ENCODE measurements around the gene ANAPC16. TPM values are rescaled to one million over a fixed set of nuclear protein-coding genes. Genes with fewer than 3 reads are reported as not detected.
"Not testable (repeated sequence)": the region's sequence is repeated elsewhere in the genome, so short reads cannot be mapped to it uniquely, and the experiment has no call there.

Gene ANAPC16
- total RNA-seq, 4 donors from 2014 or later = 57.0 to 83.2 (median 69.3) TPM

DNA sequence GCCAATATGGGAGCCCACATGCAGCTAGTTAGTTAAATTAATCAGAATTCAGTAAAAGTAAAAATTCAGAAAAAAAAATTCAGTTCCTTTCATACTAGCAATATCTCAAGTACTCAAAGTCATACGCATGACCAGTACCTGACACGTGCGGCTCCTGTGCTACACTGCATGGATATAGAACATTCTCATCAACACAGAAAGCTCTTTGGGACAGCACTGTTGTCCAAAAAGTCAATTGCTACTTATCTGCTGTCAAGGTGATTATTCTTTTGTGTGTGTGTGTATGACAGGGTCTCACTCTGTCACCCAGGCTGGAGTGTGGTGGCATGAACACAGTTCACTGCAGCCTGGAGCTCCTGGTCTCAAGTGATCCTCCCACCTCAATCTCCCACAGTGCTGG is 14.9 kb upstream of the ANAPC16 start:
- Histone ChIP-seq H3K4me1 (no peaks in the 10 kb centered on the region), H3K9me3 (no peaks in the 10 kb centered on the region), H3K27ac (no peak overlapping the region), H3K27me3 (no peaks in the 10 kb centered on the region), H3K4me3 (no peak overlapping the region), H3K36me3 (peaks cover 50% of the 10 kb centered on the region)
- 97% methylated on average over 3 of the region's 3 CpGs for WGBS
- no peak for DNase-seq (ENCODE audit: low spot score in 2 of 2)
- TF ChIP-seq POLR2A (IDR thresholded peaks at IDR 0.05) (no peak), POLR2AphosphoS5 (IDR thresholded peaks at IDR 0.05) (no peak), EP300 (IDR thresholded peaks at IDR 0.05) (no peak)
- TF ChIP-seq, protein P1, sequence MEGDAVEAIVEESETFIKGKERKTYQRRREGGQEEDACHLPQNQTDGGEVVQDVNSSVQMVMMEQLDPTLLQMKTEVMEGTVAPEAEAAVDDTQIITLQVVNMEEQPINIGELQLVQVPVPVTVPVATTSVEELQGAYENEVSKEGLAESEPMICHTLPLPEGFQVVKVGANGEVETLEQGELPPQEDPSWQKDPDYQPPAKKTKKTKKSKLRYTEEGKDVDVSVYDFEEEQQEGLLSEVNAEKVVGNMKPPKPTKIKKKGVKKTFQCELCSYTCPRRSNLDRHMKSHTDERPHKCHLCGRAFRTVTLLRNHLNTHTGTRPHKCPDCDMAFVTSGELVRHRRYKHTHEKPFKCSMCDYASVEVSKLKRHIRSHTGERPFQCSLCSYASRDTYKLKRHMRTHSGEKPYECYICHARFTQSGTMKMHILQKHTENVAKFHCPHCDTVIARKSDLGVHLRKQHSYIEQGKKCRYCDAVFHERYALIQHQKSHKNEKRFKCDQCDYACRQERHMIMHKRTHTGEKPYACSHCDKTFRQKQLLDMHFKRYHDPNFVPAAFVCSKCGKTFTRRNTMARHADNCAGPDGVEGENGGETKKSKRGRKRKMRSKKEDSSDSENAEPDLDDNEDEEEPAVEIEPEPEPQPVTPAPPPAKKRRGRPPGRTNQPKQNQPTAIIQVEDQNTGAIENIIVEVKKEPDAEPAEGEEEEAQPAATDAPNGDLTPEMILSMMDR (IDR thresholded peaks at IDR 0.05) = no peak

DNA sequence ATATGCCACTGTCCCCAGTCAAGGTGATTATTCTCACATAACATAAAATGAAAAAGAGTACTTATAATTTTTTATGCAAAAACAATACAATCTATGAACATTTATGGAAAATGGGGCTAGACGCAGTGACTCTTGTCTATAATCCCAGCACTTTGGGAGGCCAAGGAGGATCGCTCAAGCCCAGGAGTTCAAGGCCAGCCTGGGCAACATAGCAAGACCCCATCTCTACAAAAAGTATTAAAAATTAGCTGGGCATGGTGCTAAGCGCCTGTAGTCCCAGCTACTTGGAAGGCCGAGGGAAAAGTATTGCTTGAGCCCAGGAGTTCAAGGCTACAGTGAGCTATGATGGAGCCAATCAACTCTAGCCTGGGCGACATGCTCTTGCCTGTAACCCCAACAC is 14.5 kb upstream of the ANAPC16 start:
- DNase-seq (ENCODE audit: low spot score in 2 of 2) = no peak
- TF ChIP-seq, protein P1 (IDR thresholded peaks at IDR 0.05) = no peak
- no peak for TF ChIP-seq EP300 (IDR thresholded peaks at IDR 0.05)
- no peak for TF ChIP-seq POLR2A (IDR thresholded peaks at IDR 0.05)
- TF ChIP-seq POLR2AphosphoS5 (IDR thresholded peaks at IDR 0.05) = no peak
- Histone ChIP-seq H3K4me1 (no peaks in the 10 kb centered on the region), H3K9me3 (no peaks in the 10 kb centered on the region), H3K36me3 (peaks cover 49% of the 10 kb centered on the region), H3K4me3 (no peak overlapping the region), H3K27ac (no peak overlapping the region), H3K27me3 (no peaks in the 10 kb centered on the region)
- WGBS = 71% methylated on average over 5 of the region's 5 CpGs

DNA sequence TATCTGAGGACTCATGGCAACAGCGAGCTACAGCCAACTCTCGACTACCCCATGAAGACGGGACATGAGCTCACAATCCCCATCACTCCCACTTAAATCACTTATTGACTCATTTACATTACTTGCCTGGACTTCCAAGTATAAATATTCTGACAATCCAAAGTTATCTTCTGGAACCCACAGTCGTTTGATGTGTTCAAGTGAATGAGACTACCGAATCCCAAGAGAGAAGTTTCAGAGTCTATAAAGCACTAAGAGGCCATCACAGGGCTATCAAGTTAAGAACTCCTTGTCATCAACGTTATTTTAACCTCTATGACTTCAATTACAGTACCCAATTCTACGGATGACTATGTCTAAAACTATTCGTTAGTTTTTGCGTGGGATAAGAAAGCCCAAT is 11.5 kb upstream of the ANAPC16 start:
- H3K36me3 ChIP-seq = peaks cover 75% of the 10 kb centered on the region
- no peak for DNase-seq (ENCODE audit: low spot score in 2 of 2)
- no peaks in the 10 kb centered on the region for H3K27me3 ChIP-seq
- TF ChIP-seq POLR2AphosphoS5 (IDR thresholded peaks at IDR 0.05) = no peak
- TF ChIP-seq EP300 (IDR thresholded peaks at IDR 0.05) = no peak
- TF ChIP-seq, protein P1 (IDR thresholded peaks at IDR 0.05) = no peak
- no peak for TF ChIP-seq POLR2A (IDR thresholded peaks at IDR 0.05)
- H3K27ac ChIP-seq = no peak overlapping the region
- WGBS = 85% methylated on average over 9 of the region's 9 CpGs
- H3K4me3 ChIP-seq = no peak overlapping the region
- H3K9me3 ChIP-seq = no peaks in the 10 kb centered on the region
- no peaks in the 10 kb centered on the region for H3K4me1 ChIP-seq

DNA sequence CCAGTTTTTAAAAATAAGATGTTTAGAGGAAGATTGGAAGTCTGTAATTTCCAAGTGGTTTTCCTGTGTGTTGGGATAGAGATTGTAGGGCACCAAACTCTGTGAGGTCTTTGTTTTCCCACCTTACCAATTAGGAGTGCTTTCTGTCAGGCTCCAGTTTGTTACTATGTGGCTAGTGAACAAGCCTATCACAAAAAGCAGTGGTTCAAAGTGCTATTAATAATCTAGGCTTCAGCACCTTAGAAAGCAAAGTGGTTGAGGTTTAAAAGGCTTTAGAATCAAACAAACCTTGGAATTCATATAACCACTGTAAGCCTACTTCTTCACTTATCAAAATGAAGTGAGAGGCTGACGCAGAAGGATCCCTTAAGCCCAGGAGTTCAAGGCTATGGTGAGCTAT is 11.1 kb upstream of the ANAPC16 start:
- no peak for TF ChIP-seq POLR2A (IDR thresholded peaks at IDR 0.05)
- TF ChIP-seq, protein P1 (IDR thresholded peaks at IDR 0.05) = no peak
- no peak for TF ChIP-seq POLR2AphosphoS5 (IDR thresholded peaks at IDR 0.05)
- no peak for TF ChIP-seq EP300 (IDR thresholded peaks at IDR 0.05)
- 100% methylated on average over 1 of the region's 1 CpG for WGBS
- H3K27ac ChIP-seq = no peak overlapping the region

DNA sequence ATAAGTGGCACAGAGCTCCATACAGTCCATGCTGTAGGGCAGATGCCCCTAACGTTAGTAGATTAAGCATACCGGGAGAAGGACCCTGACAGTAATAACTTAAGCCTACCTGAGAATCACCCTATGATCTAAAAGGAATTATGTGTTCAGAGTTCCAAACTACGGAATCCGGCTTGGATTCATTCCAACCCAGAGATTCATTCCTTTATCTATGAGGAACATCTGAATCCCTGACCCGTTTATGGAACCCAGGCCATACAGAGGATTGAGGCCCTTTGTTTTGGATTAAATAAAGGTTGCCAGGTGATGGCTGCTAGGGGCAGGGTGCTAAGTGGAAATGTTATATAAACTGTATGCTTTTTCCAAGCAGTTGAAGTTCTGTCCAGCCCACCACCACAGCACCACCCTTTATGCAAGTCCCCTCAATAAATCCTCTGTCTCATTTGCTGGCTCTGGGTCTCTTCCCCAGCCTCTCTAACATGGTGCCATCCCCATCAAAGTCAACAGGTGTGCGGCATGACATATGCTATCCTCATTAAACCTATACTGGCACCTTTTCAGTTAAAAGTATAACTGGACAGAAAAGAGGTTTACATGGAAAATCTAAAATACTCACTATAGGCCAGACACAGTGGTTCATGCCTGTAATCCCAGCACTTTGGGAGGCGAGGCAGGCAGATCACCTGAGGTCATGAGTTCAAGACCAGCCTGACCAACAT is 9.1 kb upstream of the ANAPC16 start:
- H3K9me3 ChIP-seq = no peaks in the 10 kb centered on the region
- 87% methylated on average over 7 of the region's 7 CpGs for WGBS
- DNase-seq (ENCODE audit: low spot score in 2 of 2) = no peak
- TF ChIP-seq EP300 (IDR thresholded peaks at IDR 0.05) = no peak
- TF ChIP-seq POLR2AphosphoS5 (IDR thresholded peaks at IDR 0.05) = no peak
- no peak for TF ChIP-seq POLR2A (IDR thresholded peaks at IDR 0.05)
- TF ChIP-seq, protein P1 (IDR thresholded peaks at IDR 0.05) = no peak
- H3K27ac ChIP-seq = no peak overlapping the region
- no peak overlapping the region for H3K4me3 ChIP-seq
- no peaks in the 10 kb centered on the region for H3K27me3 ChIP-seq
- H3K4me1 ChIP-seq = no peaks in the 10 kb centered on the region
- peaks cover 87% of the 10 kb centered on the region for H3K36me3 ChIP-seq

More for the DNA sequence above, 11.1 kb upstream of the ANAPC16 start:
- Histone ChIP-seq H3K4me3 (no peak overlapping the region), H3K9me3 (no peaks in the 10 kb centered on the region), H3K27me3 (no peaks in the 10 kb centered on the region), H3K36me3 (peaks cover 79% of the 10 kb centered on the region), H3K4me1 (no peaks in the 10 kb centered on the region)
- no peak for DNase-seq (ENCODE audit: low spot score in 2 of 2)

DNA sequence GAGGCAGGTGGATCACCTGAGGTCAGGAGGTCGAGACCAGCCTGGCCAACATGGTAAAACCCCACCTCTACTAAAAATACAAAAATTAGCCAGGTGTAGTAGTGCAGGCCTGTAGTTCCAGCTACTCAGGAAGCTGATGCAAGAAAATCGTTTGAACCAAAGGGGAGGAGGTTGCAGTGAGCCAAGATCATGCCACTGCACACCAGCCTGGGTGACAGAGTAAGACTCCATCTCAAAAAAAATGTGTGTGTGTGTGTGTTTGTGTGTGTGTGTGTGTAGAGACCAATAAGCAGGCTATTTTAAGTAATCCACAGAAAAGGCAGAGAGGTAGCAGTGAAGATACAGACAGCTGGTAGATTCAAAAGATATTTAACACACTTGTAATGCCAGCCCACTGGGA is 7.3 kb upstream of the ANAPC16 start:
- peaks cover 77% of the 10 kb centered on the region for H3K36me3 ChIP-seq
- WGBS = 47% methylated on average over 2 of the region's 2 CpGs

DNA sequence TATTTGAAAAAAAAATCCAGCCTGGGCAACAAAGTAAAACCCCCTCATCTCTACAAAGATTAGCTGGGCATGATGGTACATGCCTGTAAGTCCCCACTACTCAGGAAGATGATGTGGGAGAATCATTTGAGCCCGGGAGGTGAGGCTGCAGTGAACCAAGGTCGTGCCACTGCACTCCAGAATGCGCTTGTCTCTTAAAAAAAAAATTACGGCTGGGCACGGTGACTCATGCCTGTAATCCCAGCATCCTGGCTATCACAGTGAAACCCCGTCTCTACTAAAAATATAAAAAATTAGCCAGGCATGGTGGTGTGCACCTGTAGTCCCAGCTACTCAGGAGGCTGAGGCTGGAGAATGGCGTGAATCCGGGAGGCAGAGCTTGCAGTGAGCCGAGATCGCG is 4.4 kb upstream of the ANAPC16 start:
- Histone ChIP-seq H3K36me3 (peaks cover 57% of the 10 kb centered on the region), H3K4me1 (peaks cover 19% of the 10 kb centered on the region)
- H3K27me3 ChIP-seq; H3K27ac ChIP-seq; H3K4me3 ChIP-seq; DNase-seq (ENCODE audit: low spot score in 2 of 2); H3K9me3 ChIP-seq: not testable (repeated sequence)
- WGBS = 94% methylated on average over 11 of the region's 11 CpGs

More for the DNA sequence above, 7.3 kb upstream of the ANAPC16 start:
- DNase-seq (ENCODE audit: low spot score in 2 of 2); H3K4me1 ChIP-seq; H3K4me3 ChIP-seq; H3K27ac ChIP-seq; H3K27me3 ChIP-seq; H3K9me3 ChIP-seq: not testable (repeated sequence)

DNA sequence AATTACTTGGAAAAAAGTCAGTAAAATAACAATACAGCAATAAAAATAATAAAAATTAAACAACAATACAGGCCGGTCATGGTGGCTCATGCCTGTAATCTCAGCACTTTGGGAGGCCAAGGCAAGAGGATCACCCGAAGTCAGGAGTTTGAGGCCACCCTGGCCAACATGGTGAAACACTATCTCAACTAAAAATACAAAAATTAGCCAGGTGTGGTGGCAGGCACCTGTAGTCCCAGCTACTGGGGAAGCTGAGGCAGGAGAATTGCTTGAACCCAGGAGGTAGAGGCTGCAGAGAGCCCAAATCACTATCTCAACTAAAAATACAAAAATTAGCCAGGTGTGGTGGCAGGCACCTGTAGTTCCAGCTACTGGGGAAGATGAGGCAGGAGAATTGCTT is 4.0 kb upstream of the ANAPC16 start:
- 98% methylated on average over 2 of the region's 2 CpGs for WGBS
- DNase-seq (ENCODE audit: low spot score in 2 of 2) = not testable (repeated sequence)

More for the DNA sequence above, 4.0 kb upstream of the ANAPC16 start:
- not testable (repeated sequence) for H3K9me3 ChIP-seq, H3K4me3 ChIP-seq, H3K27me3 ChIP-seq, H3K27ac ChIP-seq
- H3K36me3 ChIP-seq = peaks cover 53% of the 10 kb centered on the region
- peaks cover 22% of the 10 kb centered on the region for H3K4me1 ChIP-seq
